OCI-LY7 (cell line): ENCODE data around the gene TRRAP. TPM values are rescaled to one million over a fixed set of nuclear protein-coding genes. Genes with fewer than 3 reads are reported as not detected.

ENCODE experiments used
- BruUV-seq: library from RNA; stranded (reverse); fragments of 400-500 nt; replicated peaks from 2 replicates; lab custom pipeline; 2021; lab: Mats Ljungman, UMichigan
- CTCF ChIA-PET: fragments of 300-600 bp; sonication (Branson Sonifier 250); formaldehyde crosslinking; loops from one replicate; lab custom pipeline; 2022; ENCODE audit warnings: antibody characterized with exemption; ENCODE audit not compliant: unreplicated experiment; lab: Charles Lee
- POLR2A ChIA-PET: fragments of 300-600 bp; sonication (Branson Sonifier 250); formaldehyde crosslinking; loops from one replicate; lab custom pipeline; 2022; ENCODE audit warnings: antibody characterized with exemption; lab: Charles Lee
- DNase-seq: peaks from one replicate; pipeline ENCODE4 v3.0.0-alpha.2; 2015; ENCODE audit warnings: low spot score
- H2AFZ ChIP-seq: fragments of 200-600 bp; sonication (generic), shearing (Covaris generic); 2 replicates; pipeline ENCODE4 v1.6.1; 2014; ENCODE audit warnings: mild to moderate bottlenecking, antibody characterized with exemption, low read length, moderate library complexity
- H3K27ac ChIP-seq: fragments of 200-600 bp; sonication (generic); 2 replicates; pipeline ENCODE4 v1.5.1; 2014; ENCODE audit warnings: mixed run types, low read depth, mild to moderate bottlenecking, moderate library complexity, low read length, inconsistent platforms; ENCODE audit not compliant: poor library complexity, severe bottlenecking
- H3K36me3 ChIP-seq: fragments of 200-600 bp; sonication (generic); 2 replicates; pipeline ENCODE4 v1.6.1; 2014; ENCODE audit warnings: mild to moderate bottlenecking, antibody characterized with exemption, low read length, moderate library complexity, mixed read lengths; ENCODE audit not compliant: insufficient read depth
- H3K4me1 ChIP-seq: fragments of 200-600 bp; sonication (generic); 2 replicates; pipeline ENCODE4 v1.5.1; 2014; ENCODE audit warnings: mild to moderate bottlenecking, low read length; ENCODE audit not compliant: insufficient read depth, poor library complexity, severe bottlenecking
- H3K4me2 ChIP-seq: fragments of 200-600 bp; sonication (generic); 2 replicates; pipeline ENCODE4 v1.6.1; 2014; ENCODE audit warnings: mild to moderate bottlenecking, low read length
- H3K4me3 ChIP-seq: fragments of 200-600 bp; sonication (generic); 2 replicates; pipeline ENCODE4 v1.5.1; 2014; ENCODE audit warnings: mild to moderate bottlenecking, low read depth, low read length; ENCODE audit not compliant: poor library complexity, severe bottlenecking
- H3K79me2 ChIP-seq: fragments of 200-600 bp; sonication (generic); 2 replicates; pipeline ENCODE4 v1.6.1; 2016; ENCODE audit warnings: low read depth, mild to moderate bottlenecking, low read length, moderate library complexity, mixed read lengths; ENCODE audit not compliant: insufficient read depth
- H3K9me2 ChIP-seq: fragments of 200-600 bp; sonication (generic); 2 replicates; pipeline ENCODE4 v1.6.1; 2016; ENCODE audit warnings: mild to moderate bottlenecking, low read length, mixed read lengths; ENCODE audit not compliant: insufficient read depth
- H3K9me3 ChIP-seq: fragments of 200-600 bp; sonication (generic); 2 replicates; pipeline ENCODE4 v1.6.1; 2014; ENCODE audit warnings: mild to moderate bottlenecking, mixed run types, low read length, mixed read lengths
- H4K20me1 ChIP-seq: fragments of 200-600 bp; sonication (generic); 2 replicates; pipeline ENCODE4 v1.6.1; 2014; ENCODE audit warnings: mild to moderate bottlenecking, antibody characterized with exemption, low read length, moderate library complexity, mixed read lengths; ENCODE audit not compliant: insufficient read depth
- CTCF ChIP-seq: fragments of 200-600 bp; sonication (generic); conservative IDR thresholded peaks from 2 replicates; pipeline ENCODE4 v1.5.1; 2014; ENCODE audit warnings: mild to moderate bottlenecking, antibody characterized with exemption, low read length, moderate library complexity, mixed read lengths
- EZH2phosphoT487 ChIP-seq: fragments of 200-600 bp; sonication (generic); IDR thresholded peaks from 2 replicates; pipeline ENCODE4 v1.6.1; 2018; ENCODE audit warnings: low read depth, borderline replicate concordance, mild to moderate bottlenecking, mixed run types, antibody characterized with exemption, low read length, moderate library complexity, mixed read lengths
- intact Hi-C: fragments of 100-400 bp; cut with micrococcal nuclease; formaldehyde crosslinking; loops from one replicate; pipeline ENCODE4 v1.10.0; 2022; ENCODE audit not compliant: unreplicated experiment
- total RNA-seq, 2 experiments: library from RNA; depleted of rRNA in 1 of 2; stranded (reverse); fragments of >200 nt in 1 of 2; shearing (Covaris generic) in 1 of 2; gene quantifications; 2 replicates each; pipeline ENCODE4 v1.2.3, GENCODE V29; 2014 to 2022

TRRAP gene
- total RNA-seq, 2 experiments from 2014 or later = 50.4 to 86.1 TPM

- Histone ChIP-seq H3K9me2 (no peaks in the 10 kb centered on the region), H2AFZ (no peak overlapping the region), H3K36me3 (peaks cover 62% of the 10 kb centered on the region), H3K4me2 (no peak overlapping the region), H3K4me3 (no peak overlapping the region), H3K79me2 (no peaks in the 10 kb centered on the region), H3K4me1 (no peaks in the 10 kb centered on the region), H3K27ac (no peak overlapping the region), H3K9me3 (no peaks in the 10 kb centered on the region), H4K20me1 (no peaks in the 10 kb centered on the region)
- DNase-seq = no peak
- ChIA-PET CTCF (no interaction called here), POLR2A (interaction anchor here (0.6 kb wide), 1 partner anchor 33 kb away, joined by 3 read pairs; no protein-coding TSS in a partner anchor)
- BruUV-seq = no TSS peak
- TF ChIP-seq CTCF (no peak), EZH2phosphoT487 (no peak)
- intact Hi-C loops = no loop called here
Observed at GRCh38 chr7:99028261-99028973, 150.1 kb downstream of the TRRAP start.

GRCh38 chr7:99029466-99030435 is 151.4 kb downstream of the TRRAP start:
- ChIA-PET POLR2A (interaction anchor here (0.6 to 0.9 kb wide), 3 partner anchors 23 to 135 kb away, joined by 3 read pairs; no protein-coding TSS in a partner anchor), CTCF (no interaction called here)
- TSS peak; percentile 28 for BruUV-seq

More at GRCh38 chr7:99029466-99030435, 151.4 kb downstream of the TRRAP start:
- H3K4me2 ChIP-seq = no peak overlapping the region
- no peak overlapping the region for H3K27ac ChIP-seq
- H3K4me1 ChIP-seq = no peaks in the 10 kb centered on the region
- no peak for DNase-seq
- peaks cover 75% of the 10 kb centered on the region for H3K36me3 ChIP-seq
- no peaks in the 10 kb centered on the region for H3K9me2 ChIP-seq
- no peak for TF ChIP-seq CTCF
- H3K79me2 ChIP-seq = no peaks in the 10 kb centered on the region
- no peak overlapping the region for H2AFZ ChIP-seq
- intact Hi-C loops = no loop called here
- no peak overlapping the region for H3K4me3 ChIP-seq
- no peaks in the 10 kb centered on the region for H4K20me1 ChIP-seq
- no peaks in the 10 kb centered on the region for H3K9me3 ChIP-seq
